Activated CD4-positive, alpha-beta memory T cell treated with anti-CD3 and anti-CD28 coated beads, Interleukin-2, amount 10 ng/mL, durations not matched to agents 7 days and 5 days (primary cell): ENCODE results near the gene CACNA1S. TPM values are rescaled to one million over a fixed set of nuclear protein-coding genes. Genes with fewer than 3 reads are reported as not detected.

Experiments used
- CTCF ChIA-PET: fragments of 350-600 bp; sonication (Branson Sonifier 250); formaldehyde crosslinking; loops from one replicate; lab custom pipeline; 2021; ENCODE audit warnings: antibody characterized with exemption, inconsistent platforms; lab: Charles Lee
- POLR2A ChIA-PET: fragments of 350-600 bp; sonication (Branson Sonifier 250); formaldehyde crosslinking; loops from one replicate; lab custom pipeline; 2021; ENCODE audit warnings: antibody characterized with exemption; lab: Charles Lee
- DNase-seq: peaks from one replicate; pipeline ENCODE4 v3.0.0-alpha.2; 2020
- H3K27ac Mint-ChIP-seq: one replicate; pipeline ENCODE4 v1.8.0; 2021; ENCODE audit warnings: mild to moderate bottlenecking, mixed read lengths
- H3K27me3 Mint-ChIP-seq: one replicate; pipeline ENCODE4 v1.8.0; 2021; ENCODE audit warnings: mixed read lengths
- H3K36me3 Mint-ChIP-seq: one replicate; pipeline ENCODE4 v1.8.0; 2021; ENCODE audit warnings: low read depth, mixed read lengths
- H3K4me1 Mint-ChIP-seq: one replicate; pipeline ENCODE4 v1.8.0; 2021; ENCODE audit warnings: mixed read lengths
- H3K4me3 Mint-ChIP-seq: one replicate; pipeline ENCODE4 v1.8.0; 2021; ENCODE audit warnings: mild to moderate bottlenecking, mixed read lengths
- H3K9me3 Mint-ChIP-seq: one replicate; pipeline ENCODE4 v1.8.0; 2021; ENCODE audit warnings: mixed read lengths
- total RNA-seq, 2 experiments: library from RNA; stranded (reverse); gene quantifications; one replicate each; pipeline ENCODE4 v1.2.3, GENCODE V29; 2021

Gene CACNA1S
- total RNA-seq, 2 experiments from 2014 or later = not detected

- Mint-ChIP-seq H3K4me1 (peaks cover 41% of the 10 kb centered on the region), H3K27ac (no peak overlapping the region), H3K27me3 (no peaks in the 10 kb centered on the region), H3K36me3 (peaks cover 60% of the 10 kb centered on the region), H3K9me3 (no peaks in the 10 kb centered on the region), H3K4me3 (no peak overlapping the region)
- DNase-seq = no peak
- POLR2A ChIA-PET = interaction anchor here (0.9 to 4.1 kb wide), 5 partner anchors 9 to 28 kb away, joined by 3 to 21 read pairs (median 6); no protein-coding TSS in a partner anchor
- CTCF ChIA-PET = interaction anchor here (0.6 to 2.6 kb wide), 5 partner anchors 9 to 384 kb away, joined by 3 to 14 read pairs (median 5); partner anchors contain the start of gene KIF21B
These were observed 105.8 kb downstream of the CACNA1S start for GRCh38 chr1:201006450-201006849.

GRCh38 chr1:201004732-201005131, 107.5 kb downstream of the CACNA1S start:
- no peak for DNase-seq
- ChIA-PET POLR2A (interaction anchor here (1.8 to 4.1 kb wide), 2 partner anchors 15 to 21 kb away, joined by 6 to 21 read pairs; no protein-coding TSS in a partner anchor), CTCF (interaction anchor here (1.3 to 2.6 kb wide), 3 partner anchors 16 to 37 kb away, joined by 5 to 14 read pairs (median 5); partner anchors contain the start of gene KIF21B)
- Mint-ChIP-seq H3K9me3 (no peaks in the 10 kb centered on the region), H3K4me1 (peaks cover 26% of the 10 kb centered on the region), H3K4me3 (no peak overlapping the region), H3K36me3 (peaks cover 63% of the 10 kb centered on the region), H3K27ac (no peak overlapping the region), H3K27me3 (no peaks in the 10 kb centered on the region)

GRCh38 chr1:201004154-201004553, 108.1 kb downstream of the CACNA1S start:
- ChIA-PET POLR2A (interaction anchor here (1.5 to 4.1 kb wide), 2 partner anchors 11 to 16 kb away, joined by 4 to 21 read pairs; no protein-coding TSS in a partner anchor), CTCF (interaction anchor here (1.8 kb wide), 1 partner anchor 38 kb away, joined by 5 read pairs; no protein-coding TSS in a partner anchor)
- no peak overlapping the region for H3K4me3 Mint-ChIP-seq

GRCh38 chr1:201002510-201002909, 109.7 kb downstream of the CACNA1S start:
- Mint-ChIP-seq H3K9me3 (no peaks in the 10 kb centered on the region), H3K27ac (peak overlapping the region; percentile 62), H3K36me3 (peaks cover 69% of the 10 kb centered on the region), H3K4me3 (no peak overlapping the region), H3K27me3 (no peaks in the 10 kb centered on the region), H3K4me1 (peaks cover 9% of the 10 kb centered on the region)
- no peak for DNase-seq
- ChIA-PET CTCF (no interaction called here), POLR2A (interaction anchor here (1.0 kb wide), 1 partner anchor 39 kb away, joined by 3 read pairs; no protein-coding TSS in a partner anchor)

More at GRCh38 chr1:201004154-201004553, 108.1 kb downstream of the CACNA1S start:
- peaks cover 20% of the 10 kb centered on the region for H3K4me1 Mint-ChIP-seq
- no peak overlapping the region for H3K27ac Mint-ChIP-seq
- no peak for DNase-seq
- peaks cover 63% of the 10 kb centered on the region for H3K36me3 Mint-ChIP-seq
- H3K9me3 Mint-ChIP-seq = no peaks in the 10 kb centered on the region
- no peaks in the 10 kb centered on the region for H3K27me3 Mint-ChIP-seq

GRCh38 chr1:201001962-201002361, 110.3 kb downstream of the CACNA1S start:
- ChIA-PET POLR2A (interaction anchor here (1.0 kb wide), 1 partner anchor 18 kb away, joined by 4 read pairs; no protein-coding TSS in a partner anchor), CTCF (no interaction called here)
- no peaks in the 10 kb centered on the region for H3K9me3 Mint-ChIP-seq
- H3K4me1 Mint-ChIP-seq = peaks cover 9% of the 10 kb centered on the region
- peaks cover 74% of the 10 kb centered on the region for H3K36me3 Mint-ChIP-seq
- no peak for DNase-seq
- no peak overlapping the region for H3K4me3 Mint-ChIP-seq
- peak overlapping the region; percentile 27 for H3K27ac Mint-ChIP-seq
- H3K27me3 Mint-ChIP-seq = no peaks in the 10 kb centered on the region

- H3K4me1 Mint-ChIP-seq = peaks cover 9% of the 10 kb centered on the region
- POLR2A ChIA-PET = no interaction called here
- H3K36me3 Mint-ChIP-seq = peaks cover 85% of the 10 kb centered on the region
- no peaks in the 10 kb centered on the region for H3K27me3 Mint-ChIP-seq
- no peak overlapping the region for H3K27ac Mint-ChIP-seq
- no peaks in the 10 kb centered on the region for H3K9me3 Mint-ChIP-seq
- DNase-seq = no peak
- CTCF ChIA-PET = interaction anchor here (0.7 kb wide), 1 partner anchor 75 kb away, joined by 3 read pairs; no protein-coding TSS in a partner anchor
- no peak overlapping the region for H3K4me3 Mint-ChIP-seq
These were observed 111.8 kb downstream of the CACNA1S start for GRCh38 chr1:201000391-201000790.

- Mint-ChIP-seq H3K36me3 (peaks cover 88% of the 10 kb centered on the region), H3K4me1 (peaks cover 6% of the 10 kb centered on the region), H3K4me3 (no peak overlapping the region), H3K27me3 (no peaks in the 10 kb centered on the region), H3K27ac (no peak overlapping the region), H3K9me3 (no peaks in the 10 kb centered on the region)
- POLR2A ChIA-PET = no interaction called here
- DNase-seq = no peak
- CTCF ChIA-PET = interaction anchor here (2.2 kb wide), 1 partner anchor 20 kb away, joined by 6 read pairs; no protein-coding TSS in a partner anchor
These were observed 112.6 kb downstream of the CACNA1S start for GRCh38 chr1:200999667-201000066.

GRCh38 chr1:200998323-200998722, 113.9 kb downstream of the CACNA1S start:
- Mint-ChIP-seq H3K4me1 (peaks cover 6% of the 10 kb centered on the region), H3K27me3 (no peaks in the 10 kb centered on the region), H3K27ac (no peak overlapping the region), H3K4me3 (no peak overlapping the region), H3K9me3 (no peaks in the 10 kb centered on the region), H3K36me3 (peaks cover 87% of the 10 kb centered on the region)
- DNase-seq = no peak
- POLR2A ChIA-PET = interaction anchor here (1.0 kb wide), 2 partner anchors 15 to 23 kb away, joined by 3 read pairs; no protein-coding TSS in a partner anchor
- CTCF ChIA-PET = interaction anchor here (1.0 to 2.2 kb wide), 2 partner anchors 19 to 26 kb away, joined by 3 to 6 read pairs; no protein-coding TSS in a partner anchor

- Mint-ChIP-seq H3K36me3 (peaks cover 85% of the 10 kb centered on the region), H3K4me3 (no peak overlapping the region), H3K4me1 (no peaks in the 10 kb centered on the region), H3K27me3 (no peaks in the 10 kb centered on the region), H3K9me3 (no peaks in the 10 kb centered on the region), H3K27ac (no peak overlapping the region)
- CTCF ChIA-PET = interaction anchor here (3.0 kb wide), 1 partner anchor 20 kb away, joined by 11 read pairs; no protein-coding TSS in a partner anchor
- no peak for DNase-seq
- POLR2A ChIA-PET = interaction anchor here (1.3 kb wide), 1 partner anchor 24 kb away, joined by 3 read pairs; no protein-coding TSS in a partner anchor
These were observed 119.7 kb downstream of the CACNA1S start for GRCh38 chr1:200992382-200993048.

GRCh38 chr1:200991097-200991614, 121.1 kb downstream of the CACNA1S start:
- ChIA-PET POLR2A (interaction anchor here (1.0 kb wide), 1 partner anchor 29 kb away, joined by 3 read pairs; no protein-coding TSS in a partner anchor), CTCF (interaction anchor here (1.1 to 3.0 kb wide), 4 partner anchors 19 to 65 kb away, joined by 3 to 11 read pairs (median 4); no protein-coding TSS in a partner anchor)
- Mint-ChIP-seq H3K27ac (no peak overlapping the region), H3K9me3 (no peaks in the 10 kb centered on the region), H3K27me3 (no peaks in the 10 kb centered on the region), H3K4me3 (no peak overlapping the region), H3K4me1 (no peaks in the 10 kb centered on the region), H3K36me3 (peaks cover 86% of the 10 kb centered on the region)
- no peak for DNase-seq

- Mint-ChIP-seq H3K4me3 (no peak overlapping the region), H3K27ac (no peak overlapping the region), H3K9me3 (no peaks in the 10 kb centered on the region), H3K4me1 (no peaks in the 10 kb centered on the region), H3K36me3 (peaks cover 90% of the 10 kb centered on the region), H3K27me3 (no peaks in the 10 kb centered on the region)
- POLR2A ChIA-PET = no interaction called here
- DNase-seq = no peak
- CTCF ChIA-PET = interaction anchor here (1.1 to 3.0 kb wide), 3 partner anchors 10 to 35 kb away, joined by 3 to 11 read pairs (median 5); no protein-coding TSS in a partner anchor
These were observed 122.1 kb downstream of the CACNA1S start for GRCh38 chr1:200990114-200990513.
